Iris pigment epithelial cell (primary cell): ENCODE measurements around the gene KCP.

Experiments used
- DNase-seq: peaks from one replicate; pipeline ENCODE4 v3.0.0-alpha.2; 2011; ENCODE audit warnings: low read depth

KCP gene

DNA sequence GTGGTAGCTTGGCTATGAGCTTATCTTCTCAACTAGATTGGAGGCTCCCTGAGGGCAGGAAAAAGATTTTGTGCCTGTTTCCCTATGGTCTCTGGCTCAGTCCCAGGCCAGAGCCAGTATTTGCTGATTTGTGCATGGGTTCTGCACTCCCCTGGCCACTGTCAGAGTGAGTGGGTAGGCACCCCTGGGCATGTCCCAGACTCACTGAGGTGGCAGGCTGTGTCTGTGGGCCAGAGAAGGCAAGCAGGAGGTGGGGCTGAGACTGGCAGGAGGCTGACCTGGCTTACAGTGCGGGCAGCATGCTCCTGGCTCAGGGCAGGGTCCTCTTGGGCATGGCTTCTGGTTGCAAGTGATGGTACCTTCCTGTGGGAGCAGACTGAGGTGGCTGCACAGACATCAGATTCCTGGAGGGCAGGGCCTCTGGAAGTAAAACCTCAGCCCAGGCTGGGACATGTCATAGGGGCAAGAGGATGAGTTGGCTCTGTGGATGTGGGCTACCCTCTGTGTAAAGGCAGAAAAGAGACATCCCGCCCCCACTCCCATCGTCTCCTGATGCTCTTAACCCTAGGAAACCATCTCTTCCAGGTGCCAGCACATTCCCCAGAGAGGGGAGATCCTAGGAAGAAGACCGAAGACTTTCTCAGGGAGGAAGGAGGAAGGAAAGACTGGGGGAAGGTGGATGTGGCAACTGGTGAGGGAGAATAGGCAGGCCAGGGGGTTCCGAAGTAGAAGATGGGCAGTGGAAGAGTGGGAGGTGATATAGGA, 4.3 kb downstream of the KCP start:
- no peak for DNase-seq

DNA sequence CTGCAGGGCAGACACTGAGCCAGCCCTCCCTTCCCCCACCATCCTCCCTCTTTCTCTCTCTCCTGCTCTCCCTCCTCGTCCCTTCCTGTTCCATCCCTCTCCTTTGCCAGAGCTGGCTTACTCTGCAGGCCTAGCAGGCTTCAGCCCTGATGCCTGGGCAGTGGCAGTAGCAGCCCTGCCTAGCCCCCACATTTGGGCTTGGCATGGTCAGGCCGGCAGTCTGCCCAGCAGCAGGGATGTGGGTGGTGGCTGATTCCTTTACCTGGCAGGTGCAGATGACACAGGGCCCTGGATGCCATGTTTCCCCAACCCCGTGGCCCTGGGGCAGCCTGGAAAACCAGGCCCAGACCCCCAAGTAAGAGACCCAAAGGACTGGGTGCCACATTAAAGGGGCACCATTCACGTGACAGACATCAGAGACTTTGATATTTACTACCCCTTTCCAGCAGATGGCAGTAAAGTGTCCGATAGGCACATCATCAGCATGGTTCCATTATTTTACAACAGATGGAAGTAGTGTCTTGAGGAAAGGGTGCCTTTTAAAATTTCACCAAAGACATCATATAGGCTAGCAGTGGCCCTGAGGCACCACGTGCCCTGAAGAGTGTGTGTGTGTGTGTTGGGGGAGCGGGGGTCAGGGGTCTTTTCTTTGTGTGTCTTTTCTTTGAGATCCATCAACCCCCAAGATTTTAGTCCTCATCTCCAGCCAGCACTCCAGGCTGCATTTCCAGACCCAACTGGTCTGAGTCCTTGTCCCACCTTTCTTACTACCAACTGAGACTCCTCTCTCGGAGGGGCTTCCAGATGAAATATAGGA, 5.9 kb downstream of the KCP start:
- peak; percentile 49 for DNase-seq

DNA sequence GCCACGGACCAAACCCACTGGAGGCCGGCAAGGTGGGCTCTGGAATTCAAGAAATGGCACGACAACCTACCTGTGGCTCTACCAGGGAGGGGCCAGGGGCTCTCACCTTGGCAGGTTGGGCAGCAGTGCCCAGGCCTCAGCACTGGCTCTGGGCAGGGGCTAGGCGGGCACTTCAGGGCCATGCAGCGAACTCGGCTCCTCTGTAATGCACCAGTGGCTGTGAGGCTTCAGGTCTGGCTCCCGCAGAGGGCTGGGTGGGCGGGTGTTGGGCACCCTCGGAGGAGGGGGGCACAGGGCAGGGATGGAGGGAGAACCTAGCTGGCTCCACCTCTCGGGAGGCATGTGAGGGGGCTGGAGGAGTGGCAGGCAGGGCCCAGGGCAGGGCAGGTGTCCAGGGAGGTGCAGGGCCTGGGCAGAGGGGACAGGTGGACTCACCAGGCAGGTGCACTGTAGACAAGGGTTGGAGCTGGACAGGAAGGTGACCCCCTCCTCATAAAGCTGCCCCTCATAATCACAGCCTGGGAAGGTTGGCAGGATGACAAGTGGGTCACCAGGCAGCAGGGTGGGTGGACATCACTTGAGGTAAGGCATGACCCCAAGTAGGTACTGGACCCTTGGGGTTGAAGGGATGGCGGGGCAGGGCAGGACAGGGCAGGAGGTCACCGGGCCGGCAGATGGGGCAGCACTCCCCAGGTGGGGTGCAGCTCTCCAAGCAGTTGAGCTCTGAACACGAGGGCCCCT, 6.7 kb downstream of the KCP start:
- no peak for DNase-seq

DNA sequence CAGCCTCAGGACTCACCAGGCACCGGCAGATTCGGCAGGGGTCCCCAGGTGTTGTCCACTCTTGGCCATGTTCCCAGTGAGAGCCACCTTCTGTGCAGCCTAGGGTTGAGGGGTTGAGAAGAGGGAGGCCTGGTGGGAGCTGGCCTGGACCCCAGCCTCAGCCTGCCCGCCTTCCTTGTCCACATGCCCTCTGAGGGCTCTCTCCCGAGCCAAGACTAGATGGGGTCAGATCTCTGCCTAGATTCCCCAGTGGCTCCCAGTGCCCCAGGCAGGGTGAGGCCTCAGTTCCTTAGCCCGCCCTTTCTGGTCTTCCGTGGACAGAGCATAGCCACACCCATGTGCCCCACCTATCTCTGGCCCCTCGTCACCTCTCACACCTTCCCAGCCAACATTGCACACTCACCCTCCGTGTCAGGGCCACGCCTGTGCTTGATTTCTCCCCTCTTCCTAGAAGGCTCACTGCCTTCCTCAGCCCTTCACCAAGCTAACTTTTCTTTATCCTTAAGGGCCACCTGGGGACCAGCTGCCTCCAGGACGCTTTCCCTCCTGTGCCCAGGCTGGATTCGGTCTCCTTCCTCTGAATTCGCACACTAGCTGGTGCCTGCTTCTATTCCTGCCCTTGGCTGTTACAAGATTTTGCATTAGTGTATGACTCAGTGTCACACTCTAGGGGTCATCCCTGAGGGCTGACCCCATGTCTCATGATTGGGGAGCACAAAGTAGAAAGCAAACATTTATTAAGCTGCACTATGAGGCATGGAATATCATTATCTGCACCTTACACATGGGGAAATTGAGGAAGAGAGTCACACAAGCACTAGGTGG, 7.5 kb downstream of the KCP start:
- DNase-seq, result peak; percentile 18

DNA sequence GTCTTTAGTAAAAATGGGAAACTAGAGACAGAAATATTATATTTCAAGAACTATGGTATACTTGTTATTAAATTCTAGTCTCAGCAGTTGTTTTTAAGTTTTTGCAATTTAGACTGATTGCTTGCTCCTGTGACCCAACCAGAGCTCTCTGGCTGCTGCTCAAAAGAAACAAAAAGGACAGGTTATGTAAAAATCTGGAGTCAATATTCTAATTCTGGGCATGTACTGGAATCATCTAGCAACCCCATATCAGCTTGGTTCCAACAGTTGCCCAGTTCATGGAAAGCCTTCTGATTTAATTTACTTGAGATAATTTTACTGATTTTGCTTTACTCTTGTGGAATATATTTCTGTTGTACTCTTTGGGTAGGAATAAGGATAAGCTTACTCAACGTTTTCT, 10.3 kb downstream of the KCP start:
- no peak for DNase-seq

DNA sequence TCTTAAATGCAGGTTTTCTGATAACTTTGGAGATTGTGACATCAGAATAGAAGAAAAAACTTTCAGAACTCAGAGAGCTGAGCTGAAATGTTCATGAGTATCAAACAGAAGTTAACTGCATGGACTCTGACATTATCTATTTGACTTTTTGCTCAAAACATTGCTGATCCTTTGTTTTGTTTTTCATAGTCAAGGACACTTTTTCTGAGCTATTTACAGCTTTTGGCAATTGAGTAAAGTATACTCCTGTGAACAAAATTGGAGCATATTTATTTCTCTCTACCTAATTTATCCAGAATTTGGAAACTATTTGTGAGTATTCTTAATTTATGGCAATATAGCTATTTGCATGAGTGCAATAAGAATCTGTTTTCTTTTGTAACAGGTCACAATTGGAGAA, 11.1 kb downstream of the KCP start:
- no peak for DNase-seq

DNA sequence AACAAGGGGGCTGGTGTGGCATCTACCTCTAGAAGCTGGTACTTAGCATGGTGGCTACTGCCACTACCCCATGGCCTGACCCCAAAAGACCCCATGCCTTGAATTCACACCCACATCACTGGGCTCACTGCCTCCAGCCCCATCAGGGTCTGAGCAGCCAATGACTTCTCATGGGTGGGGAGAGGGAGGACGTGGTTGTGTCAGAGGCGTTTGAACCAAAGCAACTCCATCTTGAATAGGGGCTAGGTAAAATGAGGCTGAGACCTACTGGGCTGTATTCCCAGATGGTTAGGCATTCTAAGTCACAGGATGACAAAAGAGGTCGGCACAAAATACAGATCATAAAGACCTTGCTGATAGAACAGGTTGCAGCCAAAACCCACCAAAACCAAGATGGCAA, 15.2 kb downstream of the KCP start:
- no peak for DNase-seq

DNA sequence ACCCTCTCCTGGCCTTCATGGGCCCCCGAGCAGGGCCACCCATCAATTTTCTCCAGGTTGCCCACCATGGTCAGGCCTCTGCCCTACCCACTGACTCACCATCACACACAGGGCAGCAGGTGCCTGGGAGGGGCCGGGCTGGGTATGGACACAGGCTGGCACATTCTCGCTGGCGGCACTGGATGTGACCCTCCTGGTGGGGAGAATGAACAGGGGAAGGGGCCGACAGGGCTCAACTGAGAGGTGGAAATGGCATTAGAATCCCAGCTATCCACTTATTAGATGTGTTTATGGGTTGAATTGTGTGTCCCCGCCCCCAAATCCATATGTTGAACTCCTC, 16.4 kb downstream of the KCP start:
- no peak for DNase-seq

DNA sequence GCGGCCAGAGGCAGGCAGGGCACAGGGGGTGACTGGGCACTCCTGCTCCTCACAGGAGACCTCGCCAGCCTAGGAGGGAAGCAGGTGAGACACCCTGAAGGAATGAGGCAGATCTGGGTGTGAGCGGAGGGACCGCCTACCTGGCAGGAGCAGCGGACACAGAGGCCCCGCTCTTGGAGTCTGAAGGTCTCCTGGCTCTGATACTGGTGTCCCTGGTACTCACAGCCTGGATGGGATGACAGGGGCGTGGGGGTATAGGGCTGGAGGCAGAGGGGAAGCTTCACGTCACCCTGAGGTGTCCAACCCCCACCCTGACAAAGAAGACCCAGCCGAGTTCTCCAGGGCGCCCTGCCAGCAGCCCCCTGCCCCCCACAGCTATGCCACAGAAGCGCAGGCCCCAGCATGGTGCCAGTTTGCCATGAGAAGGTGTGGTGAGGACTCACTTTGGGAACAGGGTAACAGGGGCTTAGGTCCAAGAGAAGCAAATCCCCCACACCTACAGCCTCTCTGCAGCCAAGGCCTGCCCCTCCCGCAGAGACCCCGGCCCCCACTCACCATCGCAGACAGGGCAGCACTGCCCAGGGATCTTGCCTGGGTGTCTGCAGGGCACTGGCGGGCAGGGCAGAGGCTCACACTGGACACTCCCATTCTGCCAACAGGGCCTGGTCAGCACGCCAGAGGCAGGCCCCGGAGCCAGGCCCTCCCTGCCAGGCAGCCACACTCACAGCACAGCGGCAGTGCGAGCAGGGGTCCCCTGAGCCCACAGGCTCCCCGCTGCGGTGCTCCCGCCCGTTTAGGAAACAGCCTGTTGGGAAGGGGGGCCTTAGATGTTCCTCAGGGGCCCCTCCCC, 17.0 kb downstream of the KCP start:
- no peak for DNase-seq

DNA sequence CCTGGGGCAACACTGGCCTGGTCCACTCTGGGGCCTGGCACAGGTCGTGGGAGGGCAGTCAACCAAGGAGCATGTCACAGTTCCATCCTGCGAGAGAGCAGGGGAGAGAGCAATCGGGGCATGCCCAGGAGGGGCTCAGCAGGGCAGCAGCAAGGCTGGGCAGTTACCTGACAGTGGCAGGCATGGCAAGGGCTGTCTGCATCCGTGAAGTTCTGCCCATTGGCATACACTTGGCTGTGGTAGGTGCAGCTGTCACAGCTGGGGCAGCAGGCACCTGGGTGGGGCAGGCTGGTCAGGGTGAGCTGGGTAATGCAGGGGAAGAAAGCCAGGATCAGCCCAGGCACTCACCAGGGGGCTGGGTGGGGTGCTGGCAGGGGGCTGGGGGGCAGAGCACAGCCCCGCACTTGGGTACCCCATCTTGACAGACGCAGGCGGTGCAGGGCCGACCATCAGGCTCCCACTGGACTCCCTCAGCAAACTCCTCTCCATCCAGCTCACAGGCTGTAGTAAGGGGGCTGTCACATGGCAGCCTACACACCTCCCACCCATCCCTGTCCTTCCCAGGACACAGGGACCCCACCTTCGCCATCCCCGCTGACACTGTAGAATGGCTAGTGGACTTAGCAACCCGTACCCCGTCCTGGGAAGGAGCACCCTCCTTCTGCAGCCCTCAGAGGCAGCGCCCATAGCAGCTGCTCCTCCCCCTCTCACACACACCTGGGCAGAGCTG, 17.8 kb downstream of the KCP start:
- no peak for DNase-seq

DNA sequence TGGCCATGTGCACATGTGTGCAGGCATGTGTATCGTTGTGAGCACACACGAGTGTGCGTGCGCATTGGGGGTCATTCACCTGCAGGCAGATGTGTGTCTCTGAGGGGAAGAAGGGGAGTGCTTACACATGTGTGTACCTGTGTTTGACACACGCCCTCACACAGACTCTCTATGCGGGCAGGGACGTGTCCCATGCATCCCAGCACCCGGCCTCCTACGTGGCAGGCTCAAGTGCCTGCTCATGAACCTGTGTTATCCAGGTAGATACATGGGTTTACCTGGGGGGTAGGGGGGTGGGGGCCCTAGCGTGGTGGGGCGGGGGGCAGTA, 18.6 kb downstream of the KCP start:
- DNase-seq, result no peak

DNA sequence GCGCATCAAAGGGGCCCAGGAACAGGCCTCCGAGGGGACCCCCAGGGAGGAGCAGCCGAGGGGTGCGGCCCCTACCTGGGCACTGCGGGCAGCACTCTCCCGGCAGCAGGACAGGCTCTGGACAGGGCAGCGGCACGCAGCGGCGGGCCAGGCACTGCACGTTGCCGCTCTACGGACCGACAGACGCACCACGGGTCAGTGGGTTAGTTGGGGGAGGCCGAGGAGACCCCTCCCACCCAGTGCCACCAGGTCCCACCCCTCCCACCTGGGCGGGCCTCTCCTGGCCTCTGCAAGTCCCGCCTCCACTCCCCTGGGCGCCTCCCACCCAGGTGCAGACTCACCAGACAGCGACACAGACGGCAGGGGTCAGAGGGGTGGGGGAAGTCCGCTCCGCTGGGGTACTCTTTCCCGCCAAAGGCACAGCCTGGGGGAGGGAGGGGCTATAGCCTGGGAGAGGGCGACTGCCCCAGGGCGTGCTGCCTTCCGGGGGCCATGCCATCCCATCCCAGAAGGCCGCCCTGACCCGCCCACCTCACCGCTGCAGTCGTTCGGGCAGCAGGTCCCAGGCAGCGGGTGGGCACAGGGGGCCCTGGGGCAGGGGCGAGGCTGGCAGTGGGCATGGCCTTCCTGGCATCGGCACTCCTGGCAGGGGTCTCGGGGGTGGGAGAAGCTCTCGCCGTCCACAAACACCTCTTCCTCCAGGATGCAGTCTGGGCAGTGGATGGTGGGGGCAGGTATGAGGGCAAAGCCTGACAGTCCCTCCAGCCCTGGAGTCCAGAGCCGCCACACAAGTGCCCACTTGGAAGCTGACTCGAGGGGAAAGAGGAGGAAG, 19.2 kb downstream of the KCP start:
- DNase-seq, result no peak

DNA sequence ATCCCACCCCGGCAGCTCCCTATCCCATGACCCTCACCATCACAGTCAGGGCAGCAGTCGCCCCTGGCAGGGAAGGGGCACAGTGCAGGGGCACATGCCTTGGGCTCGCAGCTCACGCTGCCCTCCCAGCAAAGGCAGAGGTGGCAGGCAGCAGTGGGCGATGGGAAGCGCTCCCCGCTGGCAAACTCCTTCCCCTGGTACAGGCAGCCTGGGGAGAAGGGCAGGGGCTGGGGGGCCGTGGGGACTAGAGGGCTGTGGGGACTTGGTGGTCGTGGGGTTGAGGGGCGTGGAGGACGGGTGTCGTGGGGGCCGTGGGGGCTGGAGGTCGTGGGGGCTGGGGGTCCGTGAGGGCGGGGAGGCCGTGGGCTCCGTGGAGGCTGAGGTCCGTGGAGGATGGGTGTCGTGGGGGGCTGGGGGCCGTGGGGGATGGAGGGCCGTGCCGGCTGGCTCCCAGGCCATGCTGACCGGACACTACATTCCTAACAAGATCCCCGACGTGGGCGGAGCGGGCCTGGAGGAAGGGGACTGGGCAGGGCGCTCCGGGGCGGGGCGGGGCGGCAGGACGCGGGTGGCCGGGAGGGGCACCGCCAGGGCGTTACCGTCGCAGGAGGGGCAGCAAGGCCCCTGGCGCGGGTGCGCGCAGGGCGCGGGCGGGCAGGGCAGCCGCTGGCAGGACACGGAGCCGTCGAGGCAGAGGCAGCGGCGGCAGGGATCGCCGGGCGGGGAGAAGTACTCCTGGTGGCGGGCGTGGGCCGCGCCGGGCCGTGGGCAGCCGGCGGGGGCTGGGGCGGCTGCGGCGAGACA, 20.0 kb downstream of the KCP start:
- no peak for DNase-seq

DNA sequence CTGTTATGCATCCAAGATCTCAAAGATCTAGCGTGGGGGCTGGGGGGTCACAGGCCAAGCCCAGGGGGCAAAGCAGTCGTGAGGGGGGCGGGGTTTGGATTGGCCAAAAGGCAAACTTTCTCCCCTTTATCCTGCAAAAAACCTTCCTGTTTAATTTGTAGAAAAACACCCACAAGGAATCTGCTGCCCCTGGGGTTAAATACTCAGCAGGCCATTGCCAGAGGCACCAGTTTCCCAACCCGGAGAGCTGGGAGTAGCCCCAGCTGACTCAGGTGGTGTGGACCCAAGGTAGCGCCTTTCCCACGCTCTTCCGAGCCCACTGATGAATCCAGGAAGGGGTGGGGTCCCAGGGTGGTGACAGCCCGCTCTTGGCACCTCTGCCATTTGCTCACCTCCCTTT, 21.4 kb downstream of the KCP start:
- DNase-seq, result no peak

DNA sequence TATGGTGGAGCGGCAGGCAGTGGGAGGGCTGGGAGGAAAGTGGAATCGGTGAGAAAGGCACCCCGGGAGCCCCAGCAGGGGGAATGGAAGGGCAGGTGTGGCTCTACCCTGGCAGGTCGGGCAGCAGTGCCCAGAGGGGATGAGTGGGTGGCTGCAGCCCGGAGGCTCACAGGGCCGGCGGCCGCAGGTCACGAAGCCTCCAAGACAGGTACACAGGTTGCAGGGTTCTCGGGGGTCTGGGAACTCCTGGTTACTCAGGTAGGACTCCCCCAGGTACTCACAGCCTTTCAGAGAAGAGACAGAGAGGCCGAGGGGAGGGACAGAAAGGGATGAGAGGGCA, 21.8 kb downstream of the KCP start:
- DNase-seq, result no peak

DNA sequence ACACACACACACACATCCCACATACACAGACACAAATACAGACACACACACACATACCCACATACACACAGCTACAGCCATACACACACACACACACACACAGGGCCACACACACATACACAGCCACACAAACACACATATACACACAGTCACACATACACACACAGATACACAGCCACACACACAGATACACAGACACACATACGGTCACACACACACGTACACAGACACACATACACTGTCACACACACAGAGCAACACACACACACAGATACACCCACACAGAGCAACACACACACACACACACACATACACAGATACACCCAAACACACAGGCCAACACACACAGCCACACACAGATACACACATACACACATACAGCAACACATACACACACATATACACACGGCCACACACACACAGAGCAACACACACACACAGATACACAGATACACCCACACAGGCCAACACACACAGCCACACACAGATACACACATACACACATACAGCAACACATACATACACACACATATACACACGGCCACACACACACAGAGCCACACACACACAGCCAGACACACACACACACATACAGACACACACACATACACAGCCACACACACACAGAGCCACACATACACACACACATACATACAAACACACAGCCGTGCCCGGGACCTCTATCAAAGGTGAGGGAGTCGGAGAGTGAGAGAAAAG, 22.3 kb downstream of the KCP start:
- no peak for DNase-seq

DNA sequence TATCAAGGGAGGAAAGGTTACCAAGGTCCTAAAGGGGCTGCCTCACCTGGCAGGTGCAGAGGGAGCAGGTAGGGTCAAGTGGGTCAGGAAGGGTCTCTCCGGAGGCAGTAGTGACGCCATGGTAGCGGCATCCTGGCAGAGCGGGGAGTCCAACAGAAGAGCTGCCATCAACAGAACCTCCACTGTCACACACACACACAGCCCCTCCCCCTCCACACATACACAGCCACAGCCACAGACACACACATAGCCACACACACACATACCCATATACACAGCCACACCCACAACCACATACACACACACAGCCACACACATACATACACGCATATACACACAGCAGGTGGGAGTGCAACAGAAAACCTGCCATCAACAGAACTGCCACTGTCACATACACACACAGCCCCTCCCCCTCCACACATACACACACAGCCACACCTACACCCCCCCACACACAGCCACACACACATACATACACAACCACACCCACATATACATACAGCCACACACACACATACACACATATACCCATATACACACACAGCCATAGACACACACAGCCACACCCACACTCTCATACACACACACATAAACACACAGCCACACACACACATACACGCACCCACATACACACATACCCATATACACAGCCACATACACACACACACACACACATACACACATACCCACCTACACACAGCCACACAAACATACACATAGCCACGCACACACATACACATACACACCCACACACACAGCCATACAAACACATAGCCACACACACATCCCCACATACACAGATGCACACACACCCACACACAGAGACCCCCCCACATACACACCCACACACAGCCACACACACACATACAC, 23.1 kb downstream of the KCP start:
- no peak for DNase-seq
